Measurements from ENCODE around the gene GAA. TPM values are rescaled to one million over a fixed set of nuclear protein-coding genes. Genes with fewer than 3 reads are reported as not detected.

Gene GAA
- total RNA-seq, result 111 and 122 TPM in 2 replicates

DNA sequence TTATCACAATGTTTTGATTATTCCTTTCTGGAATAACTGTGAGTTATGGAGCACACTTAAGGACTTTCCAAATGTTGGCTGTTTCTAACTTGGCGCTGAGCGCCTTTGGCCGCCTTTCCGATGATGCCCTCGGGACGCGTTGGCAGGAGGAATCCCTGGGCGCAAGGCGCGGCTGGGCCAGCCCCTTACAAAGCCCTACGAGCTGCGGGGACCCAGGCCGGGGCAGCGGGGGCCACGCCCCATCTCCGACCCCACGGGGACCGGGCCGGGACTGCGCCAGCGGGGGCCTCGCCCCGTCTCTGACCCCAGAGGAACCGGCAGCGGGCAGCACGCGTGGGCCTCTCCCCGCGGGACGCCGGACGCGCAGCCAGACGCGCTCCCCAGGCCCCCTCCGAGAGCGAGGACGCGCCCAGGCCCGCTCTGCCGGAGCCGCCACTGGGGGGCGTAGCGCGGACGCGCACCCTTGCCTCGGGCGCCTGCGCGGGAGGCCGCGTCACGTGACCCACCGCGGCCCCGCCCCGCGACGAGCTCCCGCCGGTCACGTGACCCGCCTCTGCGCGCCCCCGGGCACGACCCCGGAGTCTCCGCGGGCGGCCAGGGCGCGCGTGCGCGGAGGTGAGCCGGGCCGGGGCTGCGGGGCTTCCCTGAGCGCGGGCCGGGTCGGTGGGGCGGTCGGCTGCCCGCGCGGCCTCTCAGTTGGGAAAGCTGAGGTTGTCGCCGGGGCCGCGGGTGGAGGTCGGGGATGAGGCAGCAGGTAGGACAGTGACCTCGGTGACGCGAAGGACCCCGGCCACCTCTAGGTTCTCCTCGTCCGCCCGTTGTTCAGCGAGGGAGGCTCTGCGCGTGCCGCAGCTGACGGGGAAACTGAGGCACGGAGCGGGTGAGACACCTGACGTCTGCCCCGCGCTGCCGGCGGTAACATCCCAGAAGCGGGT, at the start of gene GAA:
TSS of gene GAA (plus strand) at position 571 of the 935 bp plus-strand sequence. CDS start 3,006 bp downstream, outside the sequence.

DNA sequence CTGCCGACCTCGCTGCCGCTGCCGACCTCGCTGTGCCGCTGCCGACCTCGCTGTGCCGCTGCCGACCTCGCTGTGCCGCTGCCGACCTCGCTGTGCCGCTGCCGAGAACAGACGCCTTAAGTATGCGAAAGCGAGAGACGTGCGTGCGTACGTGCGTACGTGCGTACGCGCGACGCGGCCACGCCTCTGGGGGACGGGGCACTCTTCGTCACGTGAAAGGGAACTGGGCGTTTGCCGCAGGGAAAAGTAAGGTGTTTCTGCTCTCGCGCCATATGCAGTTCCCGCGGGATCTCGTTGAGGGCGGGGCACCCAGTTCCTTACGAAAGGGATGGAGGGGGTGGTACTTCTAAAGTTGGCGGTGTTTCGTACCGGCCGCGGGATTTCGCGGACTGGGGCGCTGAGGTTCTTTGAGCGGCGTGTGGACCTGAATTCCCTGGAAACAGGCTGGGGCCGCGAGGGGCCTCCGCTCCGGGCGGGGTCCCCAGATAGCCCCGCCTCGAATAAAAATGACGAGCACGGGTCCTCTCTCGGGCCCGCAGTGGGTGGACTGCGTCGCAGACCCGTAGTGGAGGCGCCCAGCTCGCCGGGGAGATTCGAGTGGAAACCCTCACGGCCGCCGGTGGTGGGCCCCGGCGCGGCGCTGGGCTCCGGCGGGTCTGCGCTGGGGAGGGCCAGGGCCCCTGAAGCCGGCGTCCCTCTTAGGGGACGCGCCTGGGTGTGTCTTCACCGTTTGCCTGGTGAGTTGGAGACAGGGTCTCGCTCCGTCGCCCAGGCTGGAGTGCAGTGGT, 45.8 kb downstream of the GAA start, which contains the start of gene EIF4A3:
TSS of gene EIF4A3 (minus strand) at position 94 of the 788 bp plus-strand sequence. CDS start 167 bp downstream, outside the sequence.

Other genes starting within 250 kb of the GAA start
- gene TBC1D16, start 65.7 kb upstream of the GAA start, total RNA-seq, result 34.9 and 79.6 TPM in 2 replicates
- gene CCDC40, start 64.9 kb upstream of the GAA start, total RNA-seq, result 1.5 TPM in 2 replicates
- 82.6 and 86.3 TPM in 2 replicates for gene EIF4A3, start 45.5 kb downstream of the GAA start, total RNA-seq
- gene CARD14, start 68.4 kb downstream of the GAA start, total RNA-seq, result not detected in 2 replicates
- 19.5 and 21.4 TPM in 2 replicates for gene SGSH, start 118.8 kb downstream of the GAA start, total RNA-seq
- 4.5 and 8.9 TPM in 2 replicates for gene SLC26A11, start 118.8 kb downstream of the GAA start, total RNA-seq
- 31.9 and 44.2 TPM in 2 replicates for gene RNF213, start 159.3 kb downstream of the GAA start, total RNA-seq

Data from pericardium fibroblast (primary cell).